OCI-LY7 (cell line): ENCODE measurements around the gene EHF. TPM values are rescaled to one million over a fixed set of nuclear protein-coding genes. Genes with fewer than 3 reads are reported as not detected.
A peak's percentile ranks its signal among the peaks of the same experiment; 100 is the strongest.

Source experiments
- BruUV-seq: library from RNA; stranded (reverse); fragments of 400-500 nt; replicated peaks from 2 replicates; lab custom pipeline; 2021; lab: Mats Ljungman, UMichigan
- CTCF ChIA-PET: fragments of 300-600 bp; sonication (Branson Sonifier 250); formaldehyde crosslinking; loops from one replicate; lab custom pipeline; 2022; ENCODE audit warnings: antibody characterized with exemption; ENCODE audit not compliant: unreplicated experiment; lab: Charles Lee
- POLR2A ChIA-PET: fragments of 300-600 bp; sonication (Branson Sonifier 250); formaldehyde crosslinking; loops from one replicate; lab custom pipeline; 2022; ENCODE audit warnings: antibody characterized with exemption; lab: Charles Lee
- DNase-seq: peaks from one replicate; pipeline ENCODE4 v3.0.0-alpha.2; 2015; ENCODE audit warnings: low spot score
- H2AFZ ChIP-seq: fragments of 200-600 bp; sonication (generic), shearing (Covaris generic); 2 replicates; pipeline ENCODE4 v1.6.1; 2014; ENCODE audit warnings: mild to moderate bottlenecking, antibody characterized with exemption, low read length, moderate library complexity
- H3K27ac ChIP-seq: fragments of 200-600 bp; sonication (generic); 2 replicates; pipeline ENCODE4 v1.5.1; 2014; ENCODE audit warnings: mixed run types, low read depth, mild to moderate bottlenecking, moderate library complexity, low read length, inconsistent platforms; ENCODE audit not compliant: poor library complexity, severe bottlenecking
- H3K36me3 ChIP-seq: fragments of 200-600 bp; sonication (generic); 2 replicates; pipeline ENCODE4 v1.6.1; 2014; ENCODE audit warnings: mild to moderate bottlenecking, antibody characterized with exemption, low read length, moderate library complexity, mixed read lengths; ENCODE audit not compliant: insufficient read depth
- H3K4me1 ChIP-seq: fragments of 200-600 bp; sonication (generic); 2 replicates; pipeline ENCODE4 v1.5.1; 2014; ENCODE audit warnings: mild to moderate bottlenecking, low read length; ENCODE audit not compliant: insufficient read depth, poor library complexity, severe bottlenecking
- H3K4me2 ChIP-seq: fragments of 200-600 bp; sonication (generic); 2 replicates; pipeline ENCODE4 v1.6.1; 2014; ENCODE audit warnings: mild to moderate bottlenecking, low read length
- H3K4me3 ChIP-seq: fragments of 200-600 bp; sonication (generic); 2 replicates; pipeline ENCODE4 v1.5.1; 2014; ENCODE audit warnings: mild to moderate bottlenecking, low read depth, low read length; ENCODE audit not compliant: poor library complexity, severe bottlenecking
- H3K79me2 ChIP-seq: fragments of 200-600 bp; sonication (generic); 2 replicates; pipeline ENCODE4 v1.6.1; 2016; ENCODE audit warnings: low read depth, mild to moderate bottlenecking, low read length, moderate library complexity, mixed read lengths; ENCODE audit not compliant: insufficient read depth
- H3K9me2 ChIP-seq: fragments of 200-600 bp; sonication (generic); 2 replicates; pipeline ENCODE4 v1.6.1; 2016; ENCODE audit warnings: mild to moderate bottlenecking, low read length, mixed read lengths; ENCODE audit not compliant: insufficient read depth
- H3K9me3 ChIP-seq: fragments of 200-600 bp; sonication (generic); 2 replicates; pipeline ENCODE4 v1.6.1; 2014; ENCODE audit warnings: mild to moderate bottlenecking, mixed run types, low read length, mixed read lengths
- H4K20me1 ChIP-seq: fragments of 200-600 bp; sonication (generic); 2 replicates; pipeline ENCODE4 v1.6.1; 2014; ENCODE audit warnings: mild to moderate bottlenecking, antibody characterized with exemption, low read length, moderate library complexity, mixed read lengths; ENCODE audit not compliant: insufficient read depth
- EZH2phosphoT487 ChIP-seq: fragments of 200-600 bp; sonication (generic); IDR thresholded peaks from 2 replicates; pipeline ENCODE4 v1.6.1; 2018; ENCODE audit warnings: low read depth, borderline replicate concordance, mild to moderate bottlenecking, mixed run types, antibody characterized with exemption, low read length, moderate library complexity, mixed read lengths
- intact Hi-C: fragments of 100-400 bp; cut with micrococcal nuclease; formaldehyde crosslinking; loops from one replicate; pipeline ENCODE4 v1.10.0; 2022; ENCODE audit not compliant: unreplicated experiment
- total RNA-seq, 2 experiments: library from RNA; depleted of rRNA in 1 of 2; stranded (reverse); fragments of >200 nt in 1 of 2; shearing (Covaris generic) in 1 of 2; gene quantifications; 2 replicates each; pipeline ENCODE4 v1.2.3, GENCODE V29; 2014 to 2022
- TF ChIP-seq, protein P1 (sequence below): fragments of 200-600 bp; sonication (generic); conservative IDR thresholded peaks from 2 replicates; pipeline ENCODE4 v1.5.1; 2014; ENCODE audit warnings: mild to moderate bottlenecking, antibody characterized with exemption, low read length, moderate library complexity, mixed read lengths

The EHF gene
- total RNA-seq, 2 experiments from 2014 or later = not detected

DNA sequence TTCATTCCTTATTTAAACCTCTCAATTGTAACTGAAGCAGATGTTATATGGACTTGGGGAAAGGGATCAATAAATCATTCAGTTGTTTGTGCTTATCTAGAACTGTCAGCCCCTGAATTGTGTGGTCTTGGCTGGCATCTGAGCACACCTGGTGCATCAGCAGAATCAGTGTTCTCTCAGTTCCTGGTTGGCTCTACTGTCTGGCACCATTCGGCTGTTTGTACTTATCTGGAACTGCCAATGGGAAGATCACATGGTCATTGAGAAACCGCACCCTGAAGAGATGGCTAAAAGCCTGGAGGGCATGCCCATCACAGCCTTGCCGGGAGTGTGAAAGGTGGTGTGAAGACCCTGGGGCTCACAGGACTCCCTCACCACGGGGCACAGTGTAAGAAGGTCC is 37.1 kb upstream of the EHF start:
- no peak for TF ChIP-seq EZH2phosphoT487
- TF ChIP-seq, protein P1, sequence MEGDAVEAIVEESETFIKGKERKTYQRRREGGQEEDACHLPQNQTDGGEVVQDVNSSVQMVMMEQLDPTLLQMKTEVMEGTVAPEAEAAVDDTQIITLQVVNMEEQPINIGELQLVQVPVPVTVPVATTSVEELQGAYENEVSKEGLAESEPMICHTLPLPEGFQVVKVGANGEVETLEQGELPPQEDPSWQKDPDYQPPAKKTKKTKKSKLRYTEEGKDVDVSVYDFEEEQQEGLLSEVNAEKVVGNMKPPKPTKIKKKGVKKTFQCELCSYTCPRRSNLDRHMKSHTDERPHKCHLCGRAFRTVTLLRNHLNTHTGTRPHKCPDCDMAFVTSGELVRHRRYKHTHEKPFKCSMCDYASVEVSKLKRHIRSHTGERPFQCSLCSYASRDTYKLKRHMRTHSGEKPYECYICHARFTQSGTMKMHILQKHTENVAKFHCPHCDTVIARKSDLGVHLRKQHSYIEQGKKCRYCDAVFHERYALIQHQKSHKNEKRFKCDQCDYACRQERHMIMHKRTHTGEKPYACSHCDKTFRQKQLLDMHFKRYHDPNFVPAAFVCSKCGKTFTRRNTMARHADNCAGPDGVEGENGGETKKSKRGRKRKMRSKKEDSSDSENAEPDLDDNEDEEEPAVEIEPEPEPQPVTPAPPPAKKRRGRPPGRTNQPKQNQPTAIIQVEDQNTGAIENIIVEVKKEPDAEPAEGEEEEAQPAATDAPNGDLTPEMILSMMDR = no peak
- Histone ChIP-seq H3K79me2 (no peaks in the 10 kb centered on the region), H3K4me3 (no peak overlapping the region), H3K4me1 (peaks cover 7% of the 10 kb centered on the region), H3K4me2 (no peak overlapping the region), H3K36me3 (no peaks in the 10 kb centered on the region), H2AFZ (no peak overlapping the region), H4K20me1 (no peaks in the 10 kb centered on the region), H3K9me3 (no peaks in the 10 kb centered on the region), H3K27ac (no peak overlapping the region), H3K9me2 (no peaks in the 10 kb centered on the region)
- CTCF ChIA-PET = no interaction called here
- intact Hi-C loops = loop anchor here (10.0 kb wide), 2 partner anchors 251 to 301 kb away; no protein-coding TSS in a partner anchor
- BruUV-seq = no TSS peak
- DNase-seq = no peak
- POLR2A ChIA-PET = no interaction called here

DNA sequence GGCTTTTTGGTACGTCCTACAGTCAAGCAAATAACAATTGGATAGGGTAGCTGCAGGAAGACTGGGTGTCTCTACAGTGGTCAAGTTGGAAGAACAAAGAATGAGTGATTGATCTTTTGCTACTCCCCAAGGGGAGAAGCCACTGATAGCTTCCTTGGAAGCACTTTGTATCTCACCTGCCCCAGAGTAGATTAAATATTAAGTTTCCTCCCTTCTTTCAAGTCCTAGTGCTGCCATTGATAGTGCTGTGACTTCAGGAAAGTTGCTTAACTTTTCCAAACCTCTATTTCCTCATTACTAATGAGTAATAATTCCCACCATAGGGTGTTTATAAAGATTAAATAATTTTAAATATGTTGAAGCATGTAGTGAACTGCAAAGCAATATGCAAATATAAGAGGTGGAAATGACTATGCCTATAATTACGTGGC is 35.6 kb upstream of the EHF start:
- Histone ChIP-seq H4K20me1 (no peaks in the 10 kb centered on the region), H3K4me3 (no peak overlapping the region), H2AFZ (no peak overlapping the region), H3K4me2 (peak overlapping the region; percentile 44), H3K79me2 (no peaks in the 10 kb centered on the region), H3K27ac (no peak overlapping the region), H3K9me2 (no peaks in the 10 kb centered on the region), H3K9me3 (no peaks in the 10 kb centered on the region), H3K36me3 (no peaks in the 10 kb centered on the region), H3K4me1 (peaks cover 7% of the 10 kb centered on the region)
- POLR2A ChIA-PET = no interaction called here
- CTCF ChIA-PET = interaction anchor here (1.0 kb wide), 1 partner anchor 259 kb away, joined by 3 read pairs; no protein-coding TSS in a partner anchor
- TF ChIP-seq EZH2phosphoT487 = no peak
- TF ChIP-seq, protein P1 = no peak
- no peak for DNase-seq
- no TSS peak for BruUV-seq
- intact Hi-C loops = loop anchor here (5.0 to 10.0 kb wide), 3 partner anchors 249 to 827 kb away; no protein-coding TSS in a partner anchor
